H1 (cell line): ENCODE data around the gene ITM2B. TPM values are rescaled to one million over a fixed set of nuclear protein-coding genes. Genes with fewer than 3 reads are reported as not detected.

Source experiments
- CTCF ChIA-PET: fragments of 300-600 bp; sonication (Branson Sonifier 250); formaldehyde crosslinking; loops from one replicate; lab custom pipeline; 2021; ENCODE audit not compliant: partially characterized antibody; lab: Charles Lee
- POLR2A ChIA-PET: fragments of 300-600 bp; sonication (Branson Sonifier 250); formaldehyde crosslinking; loops from one replicate; lab custom pipeline; 2021; ENCODE audit warnings: inconsistent platforms; ENCODE audit not compliant: partially characterized antibody; lab: Charles Lee
- DNase-seq, 2 experiments: peaks; one replicate each; pipeline versions ENCODE4 v3.0.0 to v3.0.0-alpha.2; 2010 to 2022; ENCODE audit warnings: low spot score in 2 of 2, low read depth in 1 of 2, mixed read lengths in 1 of 2
- FAIRE-seq: peaks from 2 replicates; lab custom pipeline; 2011; peaks lifted over from hg19 to GRCh38; lab: Jason Lieb, UNC
- H2AFZ ChIP-seq: 2 replicates; pipeline ENCODE4 v1.8.1; 2012; ENCODE audit warnings: low read length, inconsistent platforms
- H2AK5ac ChIP-seq: 2 replicates; pipeline ENCODE4 v1.6.1; 2013; ENCODE audit warnings: low read depth, low read length
- H2BK120ac ChIP-seq: replicated peaks from 2 replicates; pipeline ENCODE3; 2013; ENCODE audit warnings: low read depth, low read length, inconsistent platforms
- H2BK12ac ChIP-seq: 2 replicates; pipeline ENCODE4 v1.6.1; 2013; ENCODE audit warnings: low read depth, low read length
- H2BK15ac ChIP-seq: 2 replicates; pipeline ENCODE4 v1.6.1; 2013; ENCODE audit warnings: low read length
- H2BK20ac ChIP-seq: 2 replicates; pipeline ENCODE4 v1.6.1; 2013; ENCODE audit warnings: low read length
- H2BK5ac ChIP-seq: 2 replicates; pipeline ENCODE4 v1.6.1; 2013; ENCODE audit warnings: low read depth, low read length
- H3K14ac ChIP-seq: 2 replicates; pipeline ENCODE4 v1.6.1; 2013; ENCODE audit warnings: inconsistent platforms; ENCODE audit not compliant: insufficient read length
- H3K18ac ChIP-seq: 2 replicates; pipeline ENCODE4 v1.6.1; 2013; ENCODE audit warnings: low read length; ENCODE audit errors: extremely low read depth
- H3K23ac ChIP-seq: 2 replicates; pipeline ENCODE4 v1.6.1; 2013; ENCODE audit warnings: inconsistent platforms; ENCODE audit not compliant: insufficient read length
- H3K23me2 ChIP-seq: 2 replicates; pipeline ENCODE4 v1.6.1; 2013; ENCODE audit warnings: low read depth, low read length
- H3K27ac ChIP-seq: 2 replicates; pipeline ENCODE4 v1.6.1; 2011; ENCODE audit warnings: low read depth, low read length, inconsistent platforms
- H3K27me3 ChIP-seq, 4 experiments: replicated peaks in 1 of 4; 1 replicate in 1 of 4; 2 replicates in 3 of 4; pipeline versions ENCODE4 v1.6.1 to v1.8.1; 2011 to 2013; ENCODE audit warnings: low read length in 3 of 4, mild to moderate bottlenecking in 3 of 4, inconsistent platforms in 2 of 4, mixed read lengths in 2 of 4, moderate library complexity in 1 of 4; ENCODE audit not compliant: control insufficient read depth in 3 of 4, insufficient read depth in 3 of 4; ENCODE audit errors: extremely low read depth in 1 of 4
- H3K36me3 ChIP-seq, 4 experiments: 2 replicates each; pipeline versions ENCODE4 v1.6.1 to v1.8.1; 2011 to 2013; ENCODE audit warnings: mild to moderate bottlenecking in 4 of 4, low read length in 3 of 4, moderate library complexity in 2 of 4, control low read depth in 1 of 4, inconsistent platforms in 1 of 4; ENCODE audit not compliant: insufficient read depth in 4 of 4, control insufficient read depth in 2 of 4
- H3K4ac ChIP-seq: replicated peaks from 2 replicates; pipeline ENCODE3; 2013; ENCODE audit warnings: low read length, low read depth, mixed read lengths, inconsistent platforms; ENCODE audit not compliant: insufficient read length
- H3K4me1 ChIP-seq, 4 experiments: replicated peaks in 1 of 4; 1 replicate in 1 of 4; 2 replicates in 3 of 4; pipeline versions ENCODE4 v1.6.1 to v1.8.1; 2011 to 2013; ENCODE audit warnings: low read length in 3 of 4, inconsistent platforms in 2 of 4, mixed read lengths in 1 of 4; ENCODE audit not compliant: insufficient read depth in 4 of 4, control insufficient read depth in 3 of 4
- H3K4me2 ChIP-seq, 2 experiments: 2 replicates each; pipeline versions ENCODE4 v1.6.1 to v1.8.1; 2011 to 2013; ENCODE audit warnings: low read depth in 2 of 2, low read length in 2 of 2, control low read depth in 1 of 2, inconsistent platforms in 1 of 2, mild to moderate bottlenecking in 1 of 2; ENCODE audit not compliant: insufficient read depth in 1 of 2
- H3K4me3 ChIP-seq, 4 experiments: fragments of 200-600, 300-600 bp in 1 of 4; sonication (generic), shearing (Covaris generic), sonication (Bioruptor Twin) in 1 of 4; 2 replicates each; pipeline versions ENCODE4 v1.5.1 to v1.8.1; 2011 to 2016; ENCODE audit warnings: low read length in 4 of 4, low read depth in 3 of 4, control low read depth in 2 of 4, inconsistent platforms in 2 of 4, mild to moderate bottlenecking in 2 of 4, mixed read lengths in 1 of 4, moderate library complexity in 1 of 4; ENCODE audit not compliant: insufficient read depth in 2 of 4; ENCODE audit errors: extremely low read depth in 1 of 4
- H3K56ac ChIP-seq: replicated peaks from 2 replicates; pipeline ENCODE3; 2013; ENCODE audit warnings: low read depth, mild to moderate bottlenecking, mixed read lengths, low read length, inconsistent platforms; ENCODE audit not compliant: insufficient read length
- H3K79me1 ChIP-seq: 2 replicates; pipeline ENCODE4 v1.6.1; 2013; ENCODE audit warnings: low read depth, low read length, control low read depth
- H3K79me2 ChIP-seq, 2 experiments: 2 replicates each; pipeline versions ENCODE4 v1.6.1 to v1.8.1; 2012 to 2013; ENCODE audit warnings: low read length in 2 of 2, mild to moderate bottlenecking in 2 of 2, inconsistent platforms in 1 of 2; ENCODE audit not compliant: insufficient read depth in 2 of 2, control insufficient read depth in 1 of 2
- H3K9ac ChIP-seq, 4 experiments: replicated peaks in 1 of 4; 1 replicate in 1 of 4; 2 replicates in 3 of 4; pipeline versions ENCODE4 v1.6.1 to v1.8.1; 2011 to 2013; ENCODE audit warnings: low read depth in 3 of 4, low read length in 3 of 4, control low read depth in 2 of 4, mild to moderate bottlenecking in 2 of 4, moderate library complexity in 2 of 4, inconsistent platforms in 1 of 4; ENCODE audit errors: extremely low read depth in 1 of 4
- H3K9me3 ChIP-seq, 2 experiments: 2 replicates each; pipeline versions ENCODE4 v1.6.1 to v1.8.1; 2012 to 2013; ENCODE audit warnings: mild to moderate bottlenecking in 2 of 2, moderate library complexity in 2 of 2, control low read depth in 1 of 2, inconsistent platforms in 1 of 2, low read depth in 1 of 2, low read length in 1 of 2, mixed read lengths in 1 of 2; ENCODE audit not compliant: insufficient read depth in 2 of 2
- H4K20me1 ChIP-seq, 2 experiments: replicated peaks in 1 of 2; 2 replicates each; pipeline versions ENCODE3 to v1.8.1; 2011 to 2013; ENCODE audit warnings: inconsistent platforms in 2 of 2, low read length in 2 of 2, mild to moderate bottlenecking in 1 of 2; ENCODE audit not compliant: insufficient read depth in 2 of 2, control insufficient read depth in 1 of 2
- H4K5ac ChIP-seq: 2 replicates; pipeline ENCODE4 v1.6.1; 2013; ENCODE audit warnings: low read length, low read depth, mixed read lengths, inconsistent platforms; ENCODE audit not compliant: insufficient read length
- H4K8ac ChIP-seq: 2 replicates; pipeline ENCODE4 v1.8.0; 2013; ENCODE audit warnings: mild to moderate bottlenecking, moderate library complexity, low read length, inconsistent platforms; ENCODE audit not compliant: insufficient read depth; ENCODE audit errors: extremely low read depth
- H4K91ac ChIP-seq: replicated peaks from 2 replicates; pipeline ENCODE3; 2013; ENCODE audit warnings: low read length, mixed read lengths, inconsistent platforms; ENCODE audit not compliant: insufficient read length
- BRCA1 ChIP-seq: IDR thresholded peaks from 2 replicates; pipeline ENCODE4 v1.6.1; 2012; ENCODE audit warnings: low read depth, low read length, improper control_type of control experiment
- CEBPB ChIP-seq: IDR thresholded peaks from 2 replicates; pipeline ENCODE4 v1.6.1; 2012; ENCODE audit warnings: low read depth, low read length
- CREB1 ChIP-seq: IDR thresholded peaks from 2 replicates; pipeline ENCODE4 v1.6.1; 2012; ENCODE audit warnings: inconsistent platforms
- CTBP2 ChIP-seq: IDR thresholded peaks from 2 replicates; pipeline ENCODE4 v1.7.0; 2011; ENCODE audit warnings: borderline replicate concordance, mild to moderate bottlenecking, moderate library complexity, mixed read lengths, low read length; ENCODE audit not compliant: insufficient read depth, insufficient read length
- GTF2F1 ChIP-seq: IDR thresholded peaks from 2 replicates; pipeline ENCODE4 v1.6.1; 2012; ENCODE audit warnings: low read depth, low read length, improper control_type of control experiment, borderline replicate concordance
- JUN ChIP-seq: IDR thresholded peaks from 2 replicates; pipeline ENCODE4 v1.6.1; 2011; ENCODE audit warnings: low read depth, mild to moderate bottlenecking, improper control_type of control experiment, low read length
- JUND ChIP-seq: IDR thresholded peaks from 2 replicates; pipeline ENCODE4 v1.6.1; 2011; ENCODE audit warnings: mild to moderate bottlenecking, improper control_type of control experiment, low read length
- PHF8 ChIP-seq: fragments of 200-600 bp; sonication (generic); conservative IDR thresholded peaks from 2 replicates; pipeline ENCODE4 v1.7.1; 2012; ENCODE audit warnings: low read depth, mild to moderate bottlenecking, inconsistent platforms, low read length, moderate library complexity
- POLR2A ChIP-seq, 2 experiments: IDR thresholded peaks; 1 replicate in 1 of 2; 2 replicates in 1 of 2; pipeline ENCODE4 v1.6.1; 2011; ENCODE audit warnings: low read depth in 2 of 2, low read length in 2 of 2, mild to moderate bottlenecking in 2 of 2; ENCODE audit errors: control extremely low read depth in 1 of 2
- POLR2AphosphoS5 ChIP-seq: IDR thresholded peaks from 2 replicates; pipeline ENCODE4 v1.6.1; 2011; ENCODE audit warnings: low read depth, low read length
- RNF2 ChIP-seq: fragments of 200-900, 300-1000 bp; sonication (generic); IDR thresholded peaks from 2 replicates; pipeline ENCODE4 v1.7.1; 2016; ENCODE audit warnings: borderline replicate concordance, low read depth, mild to moderate bottlenecking, antibody characterized with exemption, low read length; ENCODE audit not compliant: poor library complexity, severe bottlenecking; ENCODE audit errors: missing control alignments
- WGBS, 2 experiments: shearing (Covaris generic) in 1 of 2; methylation state at CpG; one replicate each; pipeline versions ENCODE4 v1.1.6 to v1.1.7; 2013 to 2015; ENCODE audit warnings: low lambda C conversion rate in 2 of 2, mixed read lengths in 2 of 2, inconsistent platforms in 1 of 2, low coverage in 1 of 2, missing lambda C conversion rate in 1 of 2; ENCODE audit not compliant: insufficient replicate concordance in 2 of 2, insufficient coverage in 1 of 2, insufficient read length in 1 of 2; ENCODE audit errors: extremely low coverage in 1 of 2, missing lambda C conversion rate in 1 of 2; 5-methylcytosine and 5-hydroxymethylcytosine counted together
- polyA plus RNA-seq, 7 experiments: library from polyadenylated mRNA; depleted of rRNA in 3 of 7; stranded (reverse) in 5 of 7; unstranded in 2 of 7; fragments of >200 nt in 5 of 7; fragments of 200-250 nt in 2 of 7; gene quantifications; 1 replicate in 5 of 7; 2 replicates in 1 of 7; 4 replicates in 1 of 7; pipeline versions ENCODE4 v1.2.1 to v1.2.3, GENCODE V29; 2011 to 2013; ENCODE audit warnings: missing spikeins in 2 of 7, mixed read lengths in 2 of 7
- total RNA-seq: library from RNA; stranded (reverse); fragmentation: NEBNext Ultra II Directional; extraction: Animal tissue kit (Norgen Biotek cat#: 25700); gene quantifications from 2 replicates; pipeline ENCODE4 v1.2.1, GENCODE V29; 2021

The ITM2B gene
- total and polyA plus RNA-seq, 2 of the 8 experiments (the other 6 are each of a cell fraction or from before 2014, with no cell fraction given): 132 to 184 TPM

GRCh38 chr13:48235341-48236135, 2.5 kb downstream of the ITM2B start:
- no peak overlapping the region for H3K27ac ChIP-seq
- H3K27me3 ChIP-seq: peaks cover 0 to 8% (median 3%) of the 10 kb centered on the region in 4 experiments; a peak in 2 of 7 replicates
- no peak overlapping the region for H4K5ac ChIP-seq
- 17% methylated on average over 7 of the region's 7 CpGs; no CpG with 5 or more reads in 1 of the 2 experiments for WGBS, 2 experiments
- no peak overlapping the region for H3K18ac ChIP-seq
- no peak overlapping the region for H3K56ac ChIP-seq
- FAIRE-seq: peak; percentile 7
- H4K8ac ChIP-seq: no peak overlapping the region
- no peak overlapping the region for H2AK5ac ChIP-seq
- H3K4me2 ChIP-seq: peak overlapping the region; percentile 62 to 86
- no peak overlapping the region for H3K14ac ChIP-seq
- H3K23ac ChIP-seq: no peak overlapping the region
- no peak overlapping the region for H2BK15ac ChIP-seq
- H3K9ac ChIP-seq: peak overlapping the region in 2 of 4 experiments; percentile 9 to 26; a peak in 2 of 7 replicates
- no peak for DNase-seq
- H2AFZ ChIP-seq: no peak overlapping the region
- H3K79me2 ChIP-seq: peaks cover 0 to 70% of the 10 kb centered on the region in 2 experiments; a peak in 2 of 4 replicates
- H2BK12ac ChIP-seq: no peak overlapping the region
- no peaks in the 10 kb centered on the region for H3K36me3 ChIP-seq
- no peak overlapping the region for H2BK20ac ChIP-seq
- no peaks in the 10 kb centered on the region for H3K79me1 ChIP-seq
- peak overlapping the region; percentile 6 to 91 (median 46); a peak in 5 of 8 replicates for H3K4me3 ChIP-seq
- ChIA-PET POLR2A (interaction anchor here (1.1 to 2.1 kb wide), 5 partner anchors 8 to 138 kb away, joined by 3 to 6 read pairs (median 4); no protein-coding TSS in a partner anchor), CTCF (interaction anchor here (1.0 to 1.4 kb wide), 2 partner anchors 109 to 310 kb away, joined by 3 to 9 read pairs; no protein-coding TSS in a partner anchor)
- H2BK5ac ChIP-seq: no peak overlapping the region
- no peaks in the 10 kb centered on the region for H3K9me3 ChIP-seq
- no peak overlapping the region for H2BK120ac ChIP-seq
- peaks cover 4% of the 10 kb centered on the region; the same call in 1 of the 2 replicates for H3K23me2 ChIP-seq
- peaks cover 4 to 9% (median 6%) of the 10 kb centered on the region in 4 experiments; a peak in 6 of 7 replicates for H3K4me1 ChIP-seq
- H4K91ac ChIP-seq: no peak overlapping the region
- no peak overlapping the region for H3K4ac ChIP-seq
- H4K20me1 ChIP-seq: peaks cover 0 to 1% of the 10 kb centered on the region in 2 experiments
- no peak for TF ChIP-seq BRCA1
- TF ChIP-seq POLR2AphosphoS5: 0 out of 2 replicates have a peak, but pooled peaks have one; percentile 43
- no peak for TF ChIP-seq PHF8
- peak; percentile 33; the same call in 1 of the 2 replicates for TF ChIP-seq CEBPB
- TF ChIP-seq RNF2: no peak
- no peak for TF ChIP-seq GTF2F1
- no peak for TF ChIP-seq CTBP2
- 0 out of 2 replicates have a peak, but pooled peaks have one; percentile 45 for TF ChIP-seq JUN
- TF ChIP-seq CREB1: no peak
- TF ChIP-seq POLR2A (IDR thresholded peaks at IDR 0.05; ENCODE audit: control extremely low read depth in 1 of 2, low read depth in 2 of 2, low read length in 2 of 2): peak in 1 of 2 experiments; percentile 70; a peak in 2 of 3 replicates
- peak; percentile 60; the same call in 1 of the 2 replicates for TF ChIP-seq JUND
